HG02798 (cell line): ENCODE measurements around the gene TP63.
A peak's percentile ranks its signal among the peaks of the same experiment; 100 is the strongest.

ENCODE experiments used
- ATAC-seq: cut with Tn5 transposase; IDR thresholded peaks from one replicate; pipeline ENCODE4 v1.9.1; 2021; ENCODE audit warnings: mild to moderate bottlenecking; ENCODE audit not compliant: unreplicated experiment, poor library complexity

The TP63 gene

GRCh38 chr3:189806171-189806951 is 175.2 kb downstream of the TP63 start:
- ATAC-seq: no peak

- no peak for ATAC-seq
Measured at GRCh38 chr3:189808246-189809007, 177.2 kb downstream of the TP63 start.

DNA sequence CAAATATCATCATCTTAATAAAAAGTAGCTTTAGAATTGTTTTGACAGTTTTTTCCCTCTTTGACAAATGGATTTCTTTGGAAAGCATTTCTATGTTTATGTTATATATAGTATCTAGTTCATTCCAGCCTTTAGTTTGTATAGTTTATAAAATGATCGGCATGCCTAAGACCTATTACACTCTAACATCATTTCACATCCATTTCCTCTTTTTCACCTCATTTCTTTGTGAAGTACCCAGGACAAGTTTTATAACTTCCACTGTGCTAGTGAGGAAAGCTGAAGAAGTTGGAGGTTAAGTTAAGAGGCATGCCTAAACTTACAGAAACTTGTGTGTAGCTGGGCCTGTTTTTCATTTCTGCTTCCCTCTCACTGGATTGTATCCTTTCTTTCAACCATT is 178.4 kb downstream of the TP63 start:
- ATAC-seq: no peak

GRCh38 chr3:189812806-189813465 is 181.7 kb downstream of the TP63 start:
- no peak for ATAC-seq

DNA sequence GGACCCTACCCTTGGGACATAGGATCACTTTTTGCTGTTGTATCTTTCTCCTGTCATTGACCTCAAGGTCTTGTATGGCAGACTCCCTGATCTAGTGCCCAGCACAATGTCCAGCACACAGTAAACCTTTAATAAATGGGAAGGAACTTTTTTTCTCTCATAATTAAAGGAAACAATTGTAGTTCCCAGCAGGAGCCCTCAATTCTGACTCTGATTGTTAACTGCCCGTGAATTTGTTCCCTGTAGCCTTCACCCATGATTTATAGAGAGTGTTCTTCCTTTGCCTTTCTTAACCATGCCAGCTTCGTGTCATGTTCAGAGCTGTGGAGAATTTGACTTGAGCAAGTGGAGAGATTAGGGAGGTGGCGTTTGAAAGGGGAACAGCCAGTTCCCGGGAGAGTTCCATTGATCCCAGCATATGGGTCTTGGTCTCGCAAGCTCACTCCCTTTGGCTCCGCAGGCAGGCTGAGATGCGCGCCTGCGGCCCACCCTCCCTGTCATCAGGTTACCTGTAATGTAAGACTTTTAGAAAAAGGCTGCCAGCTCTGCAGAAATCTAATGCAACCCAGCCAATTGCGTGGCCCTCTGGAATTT is 182.6 kb downstream of the TP63 start:
- no peak for ATAC-seq

GRCh38 chr3:189820365-189820720 is 189.2 kb downstream of the TP63 start:
- peak; percentile 72 for ATAC-seq

GRCh38 chr3:189821262-189821661 is 190.1 kb downstream of the TP63 start:
- no peak for ATAC-seq

DNA sequence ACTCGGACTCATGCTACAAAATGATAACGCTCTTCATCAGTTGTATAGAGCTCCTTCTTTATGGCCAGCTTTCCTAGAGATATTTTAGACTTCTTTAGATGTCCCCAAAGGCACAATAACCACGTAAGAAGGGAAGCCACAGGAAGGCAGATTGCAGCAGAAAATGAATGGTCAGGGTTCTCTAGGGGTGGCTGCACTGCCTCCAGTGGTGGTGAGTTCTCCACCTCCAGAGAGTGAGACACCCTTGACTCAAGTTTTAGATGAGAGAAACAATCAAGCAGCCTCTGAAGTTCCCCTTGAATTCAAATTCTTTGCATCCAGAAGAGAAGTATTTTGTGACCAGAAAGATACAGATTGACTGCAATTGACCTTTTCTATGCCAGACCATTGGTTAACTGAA is 191.5 kb downstream of the TP63 start:
- no peak for ATAC-seq

DNA sequence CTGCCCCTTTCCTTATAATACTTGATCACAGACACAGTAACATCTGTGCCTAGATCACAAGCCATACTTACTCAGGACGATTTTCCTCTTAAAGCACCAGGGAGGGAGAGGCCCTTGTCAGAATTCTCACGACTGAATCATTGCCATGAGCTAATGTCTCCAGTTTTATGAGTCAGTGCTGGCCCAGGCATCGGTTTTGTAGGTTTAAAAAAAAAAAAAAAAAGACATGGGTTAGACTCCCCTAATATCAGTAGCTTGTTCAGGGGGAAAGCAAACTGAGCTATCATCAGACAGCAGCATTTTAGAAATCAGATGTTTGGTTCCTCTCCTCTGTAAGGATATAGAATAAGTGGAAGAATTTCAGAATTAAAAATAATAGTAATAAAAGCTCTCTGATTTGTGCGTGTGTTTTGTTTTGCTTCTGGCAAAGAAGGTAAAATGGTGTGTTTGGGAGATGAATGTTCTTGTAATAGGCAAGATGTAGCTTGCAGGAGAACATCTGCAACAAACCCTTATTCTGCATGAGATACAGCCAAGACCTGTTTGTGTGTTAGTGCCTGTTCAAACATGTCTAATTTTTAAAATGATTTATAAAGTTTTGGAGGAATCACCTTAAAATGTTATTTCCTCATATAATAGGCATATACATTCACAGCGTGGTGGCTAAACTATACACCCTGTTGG is 193.6 kb downstream of the TP63 start:
- no peak for ATAC-seq

DNA sequence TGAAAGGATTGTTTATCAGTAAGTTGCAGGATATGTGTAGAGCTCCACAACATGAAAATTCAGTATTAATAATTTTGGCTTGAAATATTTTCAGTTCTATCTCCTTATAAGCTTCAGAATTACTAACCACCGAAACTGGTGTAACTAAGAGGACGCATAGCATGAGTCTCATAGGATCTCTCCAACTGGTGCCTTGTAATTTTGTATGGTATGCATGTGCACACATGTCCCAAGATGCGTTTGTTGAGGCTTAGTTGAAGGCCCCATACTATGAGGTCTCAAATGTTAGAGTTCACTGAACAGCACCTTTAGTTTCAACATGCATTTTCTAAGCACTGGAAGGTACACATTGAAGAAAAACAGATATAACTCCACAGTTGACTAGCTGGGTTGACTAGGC is 195.4 kb downstream of the TP63 start:
- no peak for ATAC-seq

DNA sequence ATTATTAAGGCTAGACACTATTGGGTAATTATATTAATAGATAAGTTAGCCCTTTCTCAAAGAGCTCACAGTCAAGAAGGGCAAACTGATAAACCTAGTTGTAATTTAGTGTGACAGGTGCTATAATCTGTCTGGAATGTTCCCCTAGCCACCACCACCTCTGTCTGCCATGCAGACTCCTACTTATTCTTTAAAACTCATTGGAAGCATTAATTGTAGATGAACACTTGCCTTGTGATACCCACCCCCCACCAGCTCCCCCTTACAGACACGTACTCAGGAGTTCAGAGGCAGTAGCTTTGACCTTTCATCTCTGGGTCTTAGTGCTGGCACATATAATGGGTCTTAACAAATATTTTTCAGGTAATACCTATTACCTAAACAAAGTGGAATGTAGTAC is 195.9 kb downstream of the TP63 start:
- ATAC-seq: no peak

DNA sequence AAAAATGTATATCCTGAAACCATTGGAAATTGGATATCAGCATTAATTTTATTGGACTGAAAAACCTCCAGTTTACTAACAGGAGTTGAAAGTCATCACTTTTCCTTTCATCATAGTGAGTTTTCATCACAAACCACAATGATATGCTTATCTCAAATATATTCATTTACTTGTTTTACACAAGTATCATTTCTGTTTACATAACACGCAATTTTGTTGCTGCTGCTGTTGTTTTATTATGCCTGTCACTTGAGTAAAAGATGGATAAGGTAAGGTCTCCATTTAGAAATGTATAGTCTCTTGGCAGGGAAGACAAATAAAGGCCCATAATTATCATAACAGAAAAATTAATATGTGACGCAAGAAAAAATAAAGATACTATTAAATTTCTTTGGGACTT is 199.2 kb downstream of the TP63 start:
- no peak for ATAC-seq

- no peak for ATAC-seq
Measured at GRCh38 chr3:189833266-189833665, 202.1 kb downstream of the TP63 start.

- ATAC-seq: no peak
Measured at GRCh38 chr3:189833996-189834395, 202.8 kb downstream of the TP63 start.

DNA sequence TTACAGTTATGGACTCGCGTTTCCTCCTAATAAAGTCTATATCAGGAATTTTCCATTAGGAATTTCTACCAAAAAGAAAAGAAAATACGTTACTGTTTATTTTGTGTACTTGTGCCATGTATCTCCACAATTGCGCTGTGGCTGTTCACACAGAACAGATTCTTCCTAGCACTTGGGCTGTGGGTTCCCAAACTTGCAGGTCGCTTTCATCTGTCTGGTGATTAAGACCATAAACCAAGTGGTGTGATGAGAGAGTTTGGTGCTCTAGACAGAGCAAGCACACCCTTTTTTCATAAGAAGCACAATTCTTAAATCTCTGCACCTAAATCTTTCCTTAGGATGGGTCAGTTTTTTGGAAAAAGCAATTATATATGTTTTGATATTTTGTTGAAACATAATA is 203.3 kb downstream of the TP63 start:
- no peak for ATAC-seq

DNA sequence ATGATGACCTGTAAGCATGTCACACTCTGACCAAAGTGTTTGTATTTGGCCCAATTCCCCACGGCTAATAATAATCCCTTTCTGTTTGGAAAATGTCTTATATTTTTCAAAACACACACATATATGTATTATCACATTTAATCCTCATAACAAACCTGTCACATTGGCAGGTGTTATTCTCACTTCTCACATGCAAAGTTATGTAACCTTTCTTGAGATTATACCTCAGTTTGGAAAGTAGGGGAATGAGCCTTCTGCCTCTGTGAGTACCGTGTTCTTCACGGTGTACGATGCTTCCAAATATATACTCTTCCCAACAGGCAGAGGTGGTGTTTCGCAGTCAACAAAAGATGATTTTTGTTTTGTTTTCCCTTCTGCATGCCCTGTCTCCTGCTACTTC is 205.6 kb downstream of the TP63 start:
- no peak for ATAC-seq

DNA sequence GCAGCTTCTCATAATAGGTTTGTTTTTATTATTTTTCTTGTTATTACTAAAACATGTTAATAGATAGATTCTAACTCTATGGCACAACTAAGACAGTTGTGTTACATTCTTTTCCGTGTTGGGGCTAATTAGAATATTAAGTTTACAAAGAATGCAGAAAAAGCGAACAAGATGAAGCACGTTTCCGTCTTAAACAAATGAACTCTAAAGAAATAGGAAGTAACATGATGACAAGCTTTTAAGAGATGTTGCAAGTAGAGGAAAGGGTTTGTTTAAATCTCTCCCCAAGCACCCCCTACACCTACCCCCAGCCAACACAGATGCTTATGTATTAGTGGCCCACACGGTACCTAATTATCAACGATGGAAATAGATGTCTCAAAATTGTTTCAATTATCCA is 207.1 kb downstream of the TP63 start:
- ATAC-seq: no peak

DNA sequence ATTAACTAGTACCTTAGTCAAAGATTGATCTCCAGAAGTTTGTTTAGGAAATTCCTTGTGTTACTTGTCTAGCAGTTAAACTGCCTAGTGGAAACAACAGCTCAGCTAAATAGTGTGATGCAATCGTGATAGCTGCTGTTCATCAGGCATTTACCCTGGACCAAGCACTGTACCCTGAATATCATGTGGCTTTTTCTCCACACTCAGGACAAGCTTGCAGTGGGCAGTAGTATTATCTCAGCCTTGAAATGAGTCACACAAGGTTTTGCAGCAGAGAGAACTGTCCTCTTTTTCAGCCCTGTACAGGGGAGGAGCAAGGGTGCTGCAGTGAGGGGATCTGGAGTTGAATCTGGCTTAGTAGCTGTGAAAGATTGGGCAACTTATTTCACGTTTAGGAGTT is 208.4 kb downstream of the TP63 start:
- no peak for ATAC-seq

GRCh38 chr3:189841473-189842205 is 210.4 kb downstream of the TP63 start:
- peak; percentile 46 for ATAC-seq
